DOHH2 (cell line): ENCODE results near the gene SCN2B.

Experiments used
- EZH2phosphoT487 ChIP-seq: fragments of 200-600 bp; sonication (generic); IDR thresholded peaks from 2 replicates; pipeline ENCODE4 v1.6.1; 2017; ENCODE audit warnings: borderline replicate concordance, mild to moderate bottlenecking, antibody characterized with exemption, low read length, moderate library complexity, mixed read lengths
- TF ChIP-seq, protein P1 (sequence below): fragments of 200-600 bp; sonication (generic); IDR thresholded peaks from one replicate; pipeline ENCODE4 v1.5.1; 2014; ENCODE audit warnings: antibody characterized with exemption, mild to moderate bottlenecking, low read depth, low read length; ENCODE audit not compliant: poor library complexity, severe bottlenecking

DNA sequence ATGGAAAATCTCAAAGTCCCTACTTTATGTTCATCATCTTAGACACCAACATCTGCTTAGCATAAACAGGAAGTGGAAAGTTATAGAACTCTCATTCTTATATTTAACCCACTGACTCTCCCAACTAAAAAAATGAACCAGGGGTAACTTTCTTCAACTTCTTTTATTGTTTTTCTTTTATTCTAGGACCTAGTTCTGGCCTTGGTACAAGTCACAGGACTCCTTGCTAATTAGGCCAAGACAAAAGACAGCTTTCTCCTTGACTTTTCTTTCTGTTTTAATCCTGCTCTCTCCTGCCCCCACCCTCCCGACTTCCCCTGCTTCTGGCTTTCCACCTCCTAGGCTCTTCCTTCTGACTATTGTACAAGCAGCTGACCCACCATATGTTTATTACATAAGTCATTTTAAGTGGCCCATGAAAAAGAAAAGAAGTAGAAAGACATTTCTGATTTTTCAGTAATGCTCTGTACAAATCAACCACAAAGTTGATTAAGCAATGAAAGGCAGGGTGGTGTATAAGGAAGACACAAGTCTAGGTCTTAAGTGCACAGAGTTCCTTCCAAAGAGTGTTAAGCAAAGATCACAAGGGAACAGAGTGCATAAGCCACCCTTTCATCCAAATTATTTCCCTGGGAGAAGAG is 30.1 kb upstream of the SCN2B start:
- TF ChIP-seq, protein P1, sequence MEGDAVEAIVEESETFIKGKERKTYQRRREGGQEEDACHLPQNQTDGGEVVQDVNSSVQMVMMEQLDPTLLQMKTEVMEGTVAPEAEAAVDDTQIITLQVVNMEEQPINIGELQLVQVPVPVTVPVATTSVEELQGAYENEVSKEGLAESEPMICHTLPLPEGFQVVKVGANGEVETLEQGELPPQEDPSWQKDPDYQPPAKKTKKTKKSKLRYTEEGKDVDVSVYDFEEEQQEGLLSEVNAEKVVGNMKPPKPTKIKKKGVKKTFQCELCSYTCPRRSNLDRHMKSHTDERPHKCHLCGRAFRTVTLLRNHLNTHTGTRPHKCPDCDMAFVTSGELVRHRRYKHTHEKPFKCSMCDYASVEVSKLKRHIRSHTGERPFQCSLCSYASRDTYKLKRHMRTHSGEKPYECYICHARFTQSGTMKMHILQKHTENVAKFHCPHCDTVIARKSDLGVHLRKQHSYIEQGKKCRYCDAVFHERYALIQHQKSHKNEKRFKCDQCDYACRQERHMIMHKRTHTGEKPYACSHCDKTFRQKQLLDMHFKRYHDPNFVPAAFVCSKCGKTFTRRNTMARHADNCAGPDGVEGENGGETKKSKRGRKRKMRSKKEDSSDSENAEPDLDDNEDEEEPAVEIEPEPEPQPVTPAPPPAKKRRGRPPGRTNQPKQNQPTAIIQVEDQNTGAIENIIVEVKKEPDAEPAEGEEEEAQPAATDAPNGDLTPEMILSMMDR: no peak
- TF ChIP-seq EZH2phosphoT487: no peak
